ENCODE data around the gene PCDHB10.
"Not testable (repeated sequence)": the region's sequence is repeated elsewhere in the genome, so short reads cannot be mapped to it uniquely, and the experiment has no call there.

PCDHB10 gene

DNA sequence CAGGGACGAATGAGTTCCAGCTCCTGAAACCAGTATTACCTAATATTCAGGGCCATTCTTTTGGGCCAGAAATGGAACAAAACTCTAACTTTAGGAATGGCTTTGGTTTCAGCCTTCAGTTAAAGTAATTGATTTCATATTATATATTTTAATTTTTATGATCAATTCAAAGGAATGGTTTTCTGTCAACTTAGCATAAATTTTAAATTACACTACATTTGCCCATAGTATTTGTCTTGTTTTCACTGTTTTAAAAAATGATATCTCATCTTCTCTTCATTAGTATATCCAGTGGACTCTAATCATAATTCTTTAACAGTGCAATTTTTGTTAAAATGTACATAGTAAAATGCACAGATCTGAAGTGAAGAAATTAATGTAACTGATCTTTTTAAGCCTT, 11.8 kb upstream of the PCDHB10 start:
- Histone ChIP-seq H3K4me3 (ENCODE audit: low read depth, low read length) (no peak overlapping the region), H3K27me3 (ENCODE audit: insufficient read depth, low read depth, severe bottlenecking) (no peaks in the 10 kb centered on the region), H3K27ac (no peak overlapping the region), H3K36me3 (no peaks in the 10 kb centered on the region), H3K9me3 (ENCODE audit: severe bottlenecking) (no peaks in the 10 kb centered on the region)
- no peak for DNase-seq
- TF ChIP-seq, protein P1, sequence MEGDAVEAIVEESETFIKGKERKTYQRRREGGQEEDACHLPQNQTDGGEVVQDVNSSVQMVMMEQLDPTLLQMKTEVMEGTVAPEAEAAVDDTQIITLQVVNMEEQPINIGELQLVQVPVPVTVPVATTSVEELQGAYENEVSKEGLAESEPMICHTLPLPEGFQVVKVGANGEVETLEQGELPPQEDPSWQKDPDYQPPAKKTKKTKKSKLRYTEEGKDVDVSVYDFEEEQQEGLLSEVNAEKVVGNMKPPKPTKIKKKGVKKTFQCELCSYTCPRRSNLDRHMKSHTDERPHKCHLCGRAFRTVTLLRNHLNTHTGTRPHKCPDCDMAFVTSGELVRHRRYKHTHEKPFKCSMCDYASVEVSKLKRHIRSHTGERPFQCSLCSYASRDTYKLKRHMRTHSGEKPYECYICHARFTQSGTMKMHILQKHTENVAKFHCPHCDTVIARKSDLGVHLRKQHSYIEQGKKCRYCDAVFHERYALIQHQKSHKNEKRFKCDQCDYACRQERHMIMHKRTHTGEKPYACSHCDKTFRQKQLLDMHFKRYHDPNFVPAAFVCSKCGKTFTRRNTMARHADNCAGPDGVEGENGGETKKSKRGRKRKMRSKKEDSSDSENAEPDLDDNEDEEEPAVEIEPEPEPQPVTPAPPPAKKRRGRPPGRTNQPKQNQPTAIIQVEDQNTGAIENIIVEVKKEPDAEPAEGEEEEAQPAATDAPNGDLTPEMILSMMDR (IDR thresholded peaks at IDR 0.05; ENCODE audit: low read depth, low read length), result no peak

DNA sequence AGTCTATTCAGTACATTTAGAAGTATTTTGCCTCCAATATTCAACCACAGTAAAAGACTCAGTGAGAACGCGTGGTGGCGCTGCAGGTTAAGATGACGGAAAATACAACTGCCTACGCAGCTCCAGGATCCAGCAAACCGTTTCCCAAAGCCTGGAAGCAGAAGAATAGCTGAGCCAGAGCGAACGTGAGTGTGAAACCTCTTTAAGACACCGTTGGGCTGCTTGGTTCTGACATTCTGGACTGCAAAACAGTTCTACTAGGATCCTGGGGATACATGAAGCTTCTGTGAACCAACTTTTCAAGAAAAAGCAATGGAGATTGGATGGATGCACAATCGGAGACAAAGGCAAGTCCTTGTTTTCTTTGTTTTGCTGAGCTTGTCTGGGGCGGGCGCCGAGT, 9.9 kb upstream of the PCDHB10 start, which contains the start of gene PCDHB16:
TSS of gene PCDHB16 (plus strand) at position 140 of the 400 bp plus-strand sequence. CDS start at position 313, 173 bp downstream.
- Histone ChIP-seq H3K27ac (peak within 1 kb of the TSS; percentile 42; the same call in 1 of the 2 replicates), H3K4me3 (ENCODE audit: low read depth, low read length) (peak within 1 kb of the TSS; percentile 30), H3K9me3 (ENCODE audit: severe bottlenecking) (no peaks in the 10 kb centered on the region), H3K36me3 (no peaks in the 10 kb centered on the region), H3K27me3 (ENCODE audit: insufficient read depth, low read depth, severe bottlenecking) (no peaks in the 10 kb centered on the region)
- TF ChIP-seq, protein P1 (IDR thresholded peaks at IDR 0.05; ENCODE audit: low read depth, low read length), result peak; percentile 39; the same call in 1 of the 2 replicates
- DNase-seq, result peak; percentile 68

DNA sequence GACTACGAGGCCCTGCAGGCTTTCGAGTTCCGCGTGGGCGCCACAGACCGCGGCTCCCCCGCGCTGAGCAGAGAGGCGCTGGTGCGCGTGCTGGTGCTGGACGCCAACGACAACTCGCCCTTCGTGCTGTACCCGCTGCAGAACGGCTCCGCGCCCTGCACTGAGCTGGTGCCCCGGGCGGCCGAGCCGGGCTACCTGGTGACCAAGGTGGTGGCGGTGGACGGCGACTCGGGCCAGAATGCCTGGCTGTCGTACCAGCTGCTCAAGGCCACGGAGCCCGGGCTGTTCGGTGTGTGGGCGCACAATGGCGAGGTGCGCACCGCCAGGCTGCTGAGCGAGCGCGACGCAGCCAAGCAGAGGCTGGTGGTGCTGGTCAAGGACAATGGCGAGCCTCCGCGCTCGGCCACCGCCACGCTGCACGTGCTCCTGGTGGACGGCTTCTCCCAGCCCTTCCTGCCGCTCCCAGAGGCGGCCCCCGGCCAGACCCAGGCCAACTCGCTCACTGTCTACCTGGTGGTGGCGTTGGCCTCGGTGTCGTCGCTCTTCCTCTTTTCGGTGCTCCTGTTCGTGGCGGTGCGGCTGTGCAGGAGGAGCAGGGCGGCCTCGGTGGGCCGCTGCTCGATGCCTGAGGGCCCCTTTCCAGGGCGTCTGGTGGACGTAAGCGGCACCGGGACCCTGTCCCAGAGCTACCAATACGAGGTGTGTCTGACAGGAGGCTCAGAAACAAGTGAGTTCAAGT, 7.9 kb upstream of the PCDHB10 start:
- H3K27me3 ChIP-seq (ENCODE audit: insufficient read depth, low read depth, severe bottlenecking); H3K36me3 ChIP-seq; H3K9me3 ChIP-seq (ENCODE audit: severe bottlenecking); H3K27ac ChIP-seq; H3K4me3 ChIP-seq (ENCODE audit: low read depth, low read length); DNase-seq: not testable (repeated sequence)

DNA sequence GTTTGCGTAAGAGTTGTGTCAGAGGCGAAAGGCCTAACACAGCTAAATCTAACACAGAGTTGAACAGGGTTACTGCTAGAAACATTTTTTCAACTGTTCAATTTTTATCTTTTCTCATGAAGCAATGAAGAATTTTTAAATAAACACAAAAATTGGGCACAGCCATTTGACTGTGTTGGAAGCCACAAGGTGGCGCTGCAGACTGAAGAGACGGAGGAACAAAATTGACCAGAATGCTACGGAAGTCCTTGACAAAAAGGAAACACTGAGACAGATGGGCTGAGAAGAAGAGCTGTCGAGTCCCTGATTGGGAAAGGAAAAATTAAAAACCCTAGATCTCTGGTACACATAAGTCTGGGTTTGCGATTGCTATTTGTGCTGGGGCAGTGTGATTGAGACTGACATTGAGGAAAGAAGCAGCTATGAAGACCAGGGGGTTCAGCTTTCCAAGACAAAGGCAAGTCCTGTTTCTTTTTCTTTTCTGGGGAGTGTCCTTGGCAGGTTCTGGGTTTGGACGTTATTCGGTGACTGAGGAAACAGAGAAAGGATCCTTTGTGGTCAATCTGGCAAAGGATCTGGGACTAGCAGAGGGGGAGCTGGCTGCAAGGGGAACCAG, 5.1 kb upstream of the PCDHB10 start, which contains the start of gene PCDHB9:
TSS of gene PCDHB9 (plus strand) at position 265 of the 616 bp plus-strand sequence. CDS start at position 423, 158 bp downstream.
- peak; percentile 69 for DNase-seq
- no peaks in the 10 kb centered on the region for H3K36me3 ChIP-seq
- TF ChIP-seq, protein P1 (IDR thresholded peaks at IDR 0.05; ENCODE audit: low read depth, low read length), result peak; percentile 69
- H3K27me3 ChIP-seq (ENCODE audit: insufficient read depth, low read depth, severe bottlenecking), result no peaks in the 10 kb centered on the region
- H3K4me3 ChIP-seq (ENCODE audit: low read depth, low read length), result peak within 1 kb of the TSS; percentile 51
- H3K9me3 ChIP-seq (ENCODE audit: severe bottlenecking), result no peaks in the 10 kb centered on the region
- H3K27ac ChIP-seq, result peak within 1 kb of the TSS; percentile 56

DNA sequence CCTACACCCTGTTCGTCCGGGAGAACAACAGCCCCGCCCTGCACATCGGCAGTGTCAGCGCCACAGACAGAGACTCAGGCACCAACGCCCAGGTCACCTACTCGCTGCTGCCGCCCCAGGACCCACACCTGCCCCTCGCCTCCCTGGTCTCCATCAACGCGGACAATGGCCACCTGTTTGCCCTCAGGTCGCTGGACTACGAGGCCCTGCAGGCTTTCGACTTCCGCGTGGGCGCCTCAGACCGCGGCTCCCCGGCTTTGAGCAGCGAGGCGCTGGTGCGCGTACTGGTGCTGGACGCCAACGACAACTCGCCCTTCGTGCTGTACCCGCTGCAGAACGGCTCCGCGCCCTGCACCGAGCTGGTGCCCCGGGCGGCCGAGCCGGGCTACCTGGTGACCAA, 3.5 kb upstream of the PCDHB10 start:
- not testable (repeated sequence) for H3K27ac ChIP-seq; H3K27me3 ChIP-seq (ENCODE audit: insufficient read depth, low read depth, severe bottlenecking); H3K4me3 ChIP-seq (ENCODE audit: low read depth, low read length); H3K36me3 ChIP-seq; H3K9me3 ChIP-seq (ENCODE audit: severe bottlenecking); DNase-seq

DNA sequence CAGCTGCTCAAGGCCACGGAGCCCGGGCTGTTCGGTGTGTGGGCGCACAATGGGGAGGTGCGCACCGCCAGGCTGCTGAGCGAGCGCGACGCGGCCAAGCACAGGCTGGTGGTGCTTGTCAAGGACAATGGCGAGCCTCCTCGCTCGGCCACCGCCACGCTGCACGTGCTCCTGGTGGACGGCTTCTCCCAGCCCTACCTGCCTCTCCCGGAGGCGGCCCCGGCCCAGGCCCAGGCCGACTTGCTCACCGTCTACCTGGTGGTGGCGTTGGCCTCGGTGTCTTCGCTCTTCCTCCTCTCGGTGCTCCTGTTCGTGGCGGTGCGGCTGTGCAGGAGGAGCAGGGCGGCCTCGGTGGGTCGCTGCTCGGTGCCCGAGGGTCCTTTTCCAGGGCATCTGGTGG, 3.0 kb upstream of the PCDHB10 start:
- not testable (repeated sequence) for DNase-seq; H3K27ac ChIP-seq; H3K4me3 ChIP-seq (ENCODE audit: low read depth, low read length); H3K36me3 ChIP-seq; H3K27me3 ChIP-seq (ENCODE audit: insufficient read depth, low read depth, severe bottlenecking); H3K9me3 ChIP-seq (ENCODE audit: severe bottlenecking)

DNA sequence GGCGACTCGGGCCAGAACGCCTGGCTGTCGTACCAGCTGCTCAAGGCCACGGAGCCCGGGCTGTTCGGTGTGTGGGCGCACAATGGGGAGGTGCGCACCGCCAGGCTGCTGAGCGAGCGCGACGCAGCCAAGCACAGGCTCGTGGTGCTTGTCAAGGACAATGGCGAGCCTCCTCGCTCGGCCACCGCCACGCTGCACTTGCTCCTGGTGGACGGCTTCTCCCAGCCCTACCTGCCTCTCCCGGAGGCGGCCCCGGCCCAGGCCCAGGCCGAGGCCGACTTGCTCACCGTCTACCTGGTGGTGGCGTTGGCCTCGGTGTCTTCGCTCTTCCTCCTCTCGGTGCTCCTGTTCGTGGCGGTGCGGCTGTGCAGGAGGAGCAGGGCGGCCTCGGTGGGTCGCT, 2.2 kb downstream of the PCDHB10 start:
- not testable (repeated sequence) for H3K4me3 ChIP-seq (ENCODE audit: low read depth, low read length); H3K27ac ChIP-seq; H3K36me3 ChIP-seq; DNase-seq; H3K27me3 ChIP-seq (ENCODE audit: insufficient read depth, low read depth, severe bottlenecking)
- peaks cover 10% of the 10 kb centered on the region for H3K9me3 ChIP-seq (ENCODE audit: severe bottlenecking)

Measured in WERI-Rb-1 (cell line).